Ascending aorta (tissue), 2 donors: ENCODE data around the gene SND1. TPM values are rescaled to one million over a fixed set of nuclear protein-coding genes. Genes with fewer than 3 reads are reported as not detected.

ENCODE experiments used
- DNase-seq, 2 donors: peaks; one replicate each; pipeline ENCODE4 v3.0.0-alpha.2; 2019; ENCODE audit warnings: low spot score in 2 of 2
- H3K27ac ChIP-seq, 2 donors: fragments of 200-600 bp; sonication (generic); one replicate each; pipeline ENCODE4 v1.5.1; 2016 to 2017; ENCODE audit warnings: mild to moderate bottlenecking in 1 of 2
- H3K27me3 ChIP-seq: fragments of 200-600 bp; sonication (generic); one replicate; pipeline ENCODE4 v1.5.1; 2017
- H3K36me3 ChIP-seq, 2 donors: fragments of 200-600 bp; sonication (generic); one replicate each; pipeline ENCODE4 v1.5.1; 2016
- H3K4me1 ChIP-seq, 2 donors: fragments of 200-600 bp; sonication (generic); one replicate each; pipeline ENCODE4 v1.5.1; 2016 to 2017; ENCODE audit warnings: mild to moderate bottlenecking in 1 of 2
- H3K4me3 ChIP-seq, 2 donors: fragments of 200-600 bp; sonication (generic); one replicate each; pipeline ENCODE4 v1.5.1; 2016 to 2017; ENCODE audit warnings: mild to moderate bottlenecking in 1 of 2
- H3K9me3 ChIP-seq, 2 donors: fragments of 200-600 bp; sonication (generic); one replicate each; pipeline ENCODE4 v1.5.1; 2016
- intact Hi-C: fragments of 100-400 bp; cut with DNase I; formaldehyde crosslinking; loops from one replicate; pipeline ENCODE4 v1.15.1; 2023
- total RNA-seq: library from RNA; depleted of rRNA; stranded (reverse); fragments of >200 nt; gene quantifications from one replicate; pipeline ENCODE4 v1.1.0, GENCODE V29; 2016
- TF ChIP-seq, protein P1 (sequence below), 3 experiments: fragments of 200-600 bp in 2 of 3; fragments of 450-650 bp in 1 of 3; sonication (generic) in 2 of 3; IDR thresholded peaks; one replicate each; pipeline ENCODE4 v1.5.1; 2016 to 2019; ENCODE audit warnings: antibody characterized with exemption in 3 of 3, mild to moderate bottlenecking in 1 of 3, moderate library complexity in 1 of 3

SND1 gene
- total RNA-seq, 1 donor from 2014 or later = 93.8 TPM

DNA sequence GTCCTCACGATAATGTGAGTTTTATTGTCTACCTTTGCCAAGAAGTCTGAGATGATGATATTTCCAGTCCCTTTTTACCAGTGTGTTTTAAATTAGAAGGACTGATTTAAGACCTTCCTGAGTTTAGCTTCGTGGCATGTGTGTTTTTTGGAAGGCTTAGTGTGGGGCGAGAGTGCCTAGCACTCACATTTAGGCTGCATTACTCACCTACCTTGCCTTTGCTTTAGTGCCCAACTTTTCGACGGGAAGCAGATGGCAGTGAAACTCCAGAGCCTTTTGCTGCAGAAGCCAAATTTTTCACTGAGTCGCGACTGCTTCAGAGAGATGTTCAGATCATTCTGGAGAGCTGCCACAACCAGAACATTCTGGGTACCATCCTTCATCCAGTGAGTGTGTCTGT is 50.9 kb downstream of the SND1 start:
- Histone ChIP-seq H3K27ac (no peak overlapping the region), H3K4me1 (peaks cover 0 to 2% of the 10 kb centered on the region in 2 donors), H3K27me3 (no peaks in the 10 kb centered on the region), H3K36me3 (peaks cover 46 to 63% of the 10 kb centered on the region in 2 donors), H3K4me3 (no peak overlapping the region), H3K9me3 (no peaks in the 10 kb centered on the region)
- DNase-seq = no peak
- intact Hi-C loops = loop anchor here (10.0 kb wide), 1 partner anchor 432 kb away; no protein-coding TSS in a partner anchor
- TF ChIP-seq, protein P1, sequence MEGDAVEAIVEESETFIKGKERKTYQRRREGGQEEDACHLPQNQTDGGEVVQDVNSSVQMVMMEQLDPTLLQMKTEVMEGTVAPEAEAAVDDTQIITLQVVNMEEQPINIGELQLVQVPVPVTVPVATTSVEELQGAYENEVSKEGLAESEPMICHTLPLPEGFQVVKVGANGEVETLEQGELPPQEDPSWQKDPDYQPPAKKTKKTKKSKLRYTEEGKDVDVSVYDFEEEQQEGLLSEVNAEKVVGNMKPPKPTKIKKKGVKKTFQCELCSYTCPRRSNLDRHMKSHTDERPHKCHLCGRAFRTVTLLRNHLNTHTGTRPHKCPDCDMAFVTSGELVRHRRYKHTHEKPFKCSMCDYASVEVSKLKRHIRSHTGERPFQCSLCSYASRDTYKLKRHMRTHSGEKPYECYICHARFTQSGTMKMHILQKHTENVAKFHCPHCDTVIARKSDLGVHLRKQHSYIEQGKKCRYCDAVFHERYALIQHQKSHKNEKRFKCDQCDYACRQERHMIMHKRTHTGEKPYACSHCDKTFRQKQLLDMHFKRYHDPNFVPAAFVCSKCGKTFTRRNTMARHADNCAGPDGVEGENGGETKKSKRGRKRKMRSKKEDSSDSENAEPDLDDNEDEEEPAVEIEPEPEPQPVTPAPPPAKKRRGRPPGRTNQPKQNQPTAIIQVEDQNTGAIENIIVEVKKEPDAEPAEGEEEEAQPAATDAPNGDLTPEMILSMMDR (IDR thresholded peaks at IDR 0.05) = no peak

DNA sequence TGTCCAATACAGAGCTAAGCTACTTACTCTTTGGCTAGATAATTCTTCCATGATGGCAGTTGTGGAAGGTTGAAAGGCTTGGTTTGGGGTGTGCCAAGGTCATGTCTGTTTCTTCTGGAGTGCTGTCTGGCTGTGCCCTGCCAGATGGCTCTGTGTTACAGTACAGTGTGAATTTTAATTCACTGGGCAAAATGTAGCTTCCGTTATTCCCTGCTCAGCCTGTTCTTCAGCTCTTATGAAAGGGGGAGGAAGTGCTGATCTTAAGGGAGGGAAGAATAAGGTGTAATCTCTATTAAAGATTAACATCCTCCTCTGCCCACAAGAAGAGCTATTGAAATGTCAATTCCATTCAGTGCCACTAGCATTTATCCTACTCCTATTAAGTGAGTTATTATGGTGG is 52.2 kb downstream of the SND1 start:
- no peak overlapping the region for H3K4me3 ChIP-seq
- H3K27ac ChIP-seq = no peak overlapping the region
- H3K36me3 ChIP-seq = peaks cover 38 to 59% of the 10 kb centered on the region in 2 donors
- DNase-seq = no peak
- H3K4me1 ChIP-seq = peaks cover 0 to 2% of the 10 kb centered on the region in 2 donors
- no peaks in the 10 kb centered on the region for H3K9me3 ChIP-seq
- intact Hi-C loops = loop anchor here (10.0 kb wide), 1 partner anchor 431 kb away; no protein-coding TSS in a partner anchor
- TF ChIP-seq, protein P1 (IDR thresholded peaks at IDR 0.05) = no peak
- H3K27me3 ChIP-seq = no peaks in the 10 kb centered on the region

DNA sequence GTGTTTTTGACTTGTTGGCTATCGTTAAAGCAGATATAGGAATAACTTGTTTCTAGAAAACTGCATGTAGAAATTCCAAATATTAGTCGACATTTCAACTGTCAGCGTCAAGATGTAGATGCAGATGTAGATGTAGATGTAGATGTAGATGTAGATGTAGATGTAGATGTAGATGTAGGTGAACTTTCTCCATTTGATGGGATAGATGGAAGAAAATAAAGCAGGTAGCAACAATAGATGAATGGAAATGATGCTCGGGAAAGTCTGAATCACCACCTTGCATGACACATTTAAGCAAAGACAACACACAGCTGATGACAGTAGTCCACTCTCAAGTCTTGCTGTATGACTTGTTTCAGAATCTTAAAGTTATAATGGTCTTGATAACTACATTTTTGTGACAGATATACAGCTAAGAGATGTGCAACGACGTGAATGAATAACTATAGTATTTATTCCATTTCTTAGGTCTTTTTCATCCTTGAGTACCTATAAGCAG is 53.5 kb downstream of the SND1 start:
- TF ChIP-seq, protein P1 (IDR thresholded peaks at IDR 0.05) = no peak
- Histone ChIP-seq H3K9me3 (no peaks in the 10 kb centered on the region), H3K4me1 (peaks cover 0 to 2% of the 10 kb centered on the region in 2 donors), H3K4me3 (no peak overlapping the region), H3K27ac (no peak overlapping the region), H3K27me3 (no peaks in the 10 kb centered on the region), H3K36me3 (peaks cover 41 to 70% of the 10 kb centered on the region in 2 donors)
- intact Hi-C loops = loop anchor here (5.0 to 10.0 kb wide), 2 partner anchors 53 to 429 kb away; partner anchors contain the start of gene SND1
- no peak for DNase-seq

DNA sequence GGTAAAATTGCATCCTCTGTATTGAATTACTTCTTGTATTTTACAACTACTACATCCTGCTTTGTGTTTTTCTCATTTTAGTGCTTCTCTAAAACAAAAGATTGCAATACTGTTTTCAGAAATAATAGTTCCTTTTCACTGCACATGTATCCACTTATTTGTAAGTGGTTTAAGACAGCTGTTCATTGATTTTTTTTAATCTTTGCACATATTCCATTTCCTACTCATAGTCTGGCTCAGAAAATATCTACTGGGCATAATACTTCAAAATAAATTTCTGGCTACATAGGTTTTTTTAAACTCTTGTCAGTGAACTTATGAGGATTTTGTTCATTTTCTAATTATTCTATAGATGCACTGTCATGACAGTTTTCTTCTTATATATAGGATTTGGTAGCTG is 54.8 kb downstream of the SND1 start:
- intact Hi-C loops = loop anchor here (5.0 to 10.0 kb wide), 2 partner anchors 54 to 428 kb away; partner anchors contain the start of gene SND1

DNA sequence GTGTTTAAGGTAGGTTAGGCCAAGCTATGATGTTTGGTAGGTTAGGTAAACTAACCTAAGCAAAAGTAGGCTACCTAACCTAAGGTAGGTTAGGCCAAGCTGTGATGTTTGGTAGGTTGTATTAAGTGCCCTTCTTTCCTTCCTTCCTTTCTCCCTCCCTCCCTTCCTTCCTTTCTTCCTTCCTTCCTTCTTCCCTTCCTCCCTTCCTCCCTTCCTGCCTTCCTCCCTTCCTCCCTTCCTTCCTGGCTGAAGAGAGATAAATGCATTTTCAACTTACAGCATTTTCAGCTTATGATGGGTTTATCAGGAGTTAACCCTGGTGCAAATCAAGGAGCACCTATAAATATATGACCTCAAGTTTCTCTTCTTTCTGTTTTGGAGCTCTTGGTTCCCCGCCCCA is 56.2 kb downstream of the SND1 start:
- Histone ChIP-seq H3K27me3 (no peaks in the 10 kb centered on the region), H3K27ac (no peak overlapping the region), H3K4me3 (no peak overlapping the region), H3K9me3 (peaks cover 0 to 5% of the 10 kb centered on the region in 2 donors), H3K4me1 (peaks cover 0 to 2% of the 10 kb centered on the region in 2 donors), H3K36me3 (peaks cover 27 to 57% of the 10 kb centered on the region in 2 donors)
- TF ChIP-seq, protein P1 (IDR thresholded peaks at IDR 0.05) = no peak
- intact Hi-C loops = loop anchor here (1.0 to 10.0 kb wide), 4 partner anchors 56 to 501 kb away; partner anchors contain the start of genes ARF5 and SND1
- DNase-seq = no peak

More for the DNA sequence above, 54.8 kb downstream of the SND1 start:
- H3K36me3 ChIP-seq = peaks cover 34 to 67% of the 10 kb centered on the region in 2 donors
- H3K27ac ChIP-seq = no peak overlapping the region
- TF ChIP-seq, protein P1 (IDR thresholded peaks at IDR 0.05) = no peak
- H3K27me3 ChIP-seq = no peaks in the 10 kb centered on the region
- H3K9me3 ChIP-seq = peaks cover 0 to 5% of the 10 kb centered on the region in 2 donors
- no peak for DNase-seq
- peaks cover 0 to 2% of the 10 kb centered on the region in 2 donors for H3K4me1 ChIP-seq
- H3K4me3 ChIP-seq = no peak overlapping the region
